AG04450 (cell line): ENCODE data around the gene DENND6B. TPM values are rescaled to one million over a fixed set of nuclear protein-coding genes. Genes with fewer than 3 reads are reported as not detected.

ENCODE experiments used
- CTCF ChIA-PET: fragments of 300-600, 350-600 bp; formaldehyde crosslinking; extraction: SDS; loops from one replicate; lab custom pipeline; 2022; ENCODE audit warnings: antibody characterized with exemption, inconsistent platforms; lab: Charles Lee
- POLR2A ChIA-PET: fragments of 350-600 bp; formaldehyde crosslinking; extraction: SDS; loops from one replicate; lab custom pipeline; 2021; ENCODE audit warnings: antibody characterized with exemption, inconsistent platforms; lab: Yijun Ruan, JAX
- DNase-seq: peaks from one replicate; pipeline ENCODE4 v3.0.0-alpha.2; 2011; ENCODE audit warnings: low read depth, low spot score
- H3K27ac ChIP-seq: one replicate; pipeline ENCODE4 v1.5.1; 2012; ENCODE audit warnings: low read depth, low read length, control low read depth
- H3K27me3 ChIP-seq: one replicate; pipeline ENCODE4 v1.6.0; 2012; ENCODE audit warnings: low read length; ENCODE audit not compliant: control insufficient read depth, insufficient read depth
- H3K4me3 ChIP-seq: 2 replicates; pipeline ENCODE4 v1.5.1; 2011; ENCODE audit warnings: mild to moderate bottlenecking, low read depth, low read length, control low read depth
- H3K9me3 ChIP-seq: 2 replicates; pipeline ENCODE4 v1.5.1; 2012; ENCODE audit warnings: low read length; ENCODE audit not compliant: control insufficient read depth, insufficient read depth
- CTCF ChIP-seq: IDR thresholded peaks from 2 replicates; pipeline ENCODE4 v1.5.1; 2011; ENCODE audit warnings: low read depth, low read length, control low read depth, inconsistent platforms
- polyA plus RNA-seq: library from polyadenylated mRNA; depleted of rRNA; stranded (reverse); fragments of >200 nt; gene quantifications from 2 replicates; pipeline ENCODE4 v1.2.3, GENCODE V29; 2011

DENND6B gene
- polyA plus RNA-seq, 1 experiment = 2.4 TPM

- CTCF ChIA-PET = no interaction called here
- no peak for TF ChIP-seq CTCF
- POLR2A ChIA-PET = no interaction called here
- H3K27ac ChIP-seq = no peak overlapping the region
- H3K27me3 ChIP-seq = no peaks in the 10 kb centered on the region
- no peak overlapping the region for H3K4me3 ChIP-seq
- no peak for DNase-seq
- H3K9me3 ChIP-seq = peaks cover 10% of the 10 kb centered on the region; the same call in 1 of the 2 replicates
Measured at GRCh38 chr22:50264946-50265669, 61.7 kb downstream of the DENND6B start.

- H3K4me3 ChIP-seq = no peak overlapping the region
- peaks cover 10% of the 10 kb centered on the region; the same call in 1 of the 2 replicates for H3K9me3 ChIP-seq
- ChIA-PET CTCF (interaction anchor here (0.9 kb wide), 1 partner anchor 78 kb away, joined by 4 read pairs; no protein-coding TSS in a partner anchor), POLR2A (interaction anchor here (0.5 kb wide), 1 partner anchor 287 kb away, joined by 3 read pairs; no protein-coding TSS in a partner anchor)
- TF ChIP-seq CTCF = no peak
- no peak overlapping the region for H3K27ac ChIP-seq
- H3K27me3 ChIP-seq = no peaks in the 10 kb centered on the region
- DNase-seq = no peak
Measured at GRCh38 chr22:50264104-50264745, 62.6 kb downstream of the DENND6B start.

- CTCF ChIA-PET = interaction anchor here (1.0 kb wide), 2 partner anchors 13 to 79 kb away, joined by 3 to 4 read pairs; no protein-coding TSS in a partner anchor
- Histone ChIP-seq H3K4me3 (no peak overlapping the region), H3K27me3 (no peaks in the 10 kb centered on the region), H3K9me3 (peaks cover 10% of the 10 kb centered on the region; the same call in 1 of the 2 replicates), H3K27ac (no peak overlapping the region)
- no peak for TF ChIP-seq CTCF
- POLR2A ChIA-PET = interaction anchor here (1.0 to 1.4 kb wide), 2 partner anchors 12 to 19 kb away, joined by 3 to 7 read pairs; partner anchors contain the start of genes HDAC10 and TUBGCP6
- DNase-seq = no peak
Measured at GRCh38 chr22:50262973-50263617, 63.7 kb downstream of the DENND6B start.

- H3K9me3 ChIP-seq = peaks cover 10% of the 10 kb centered on the region; the same call in 1 of the 2 replicates
- DNase-seq = no peak
- TF ChIP-seq CTCF = no peak
- no peak overlapping the region for H3K4me3 ChIP-seq
- H3K27me3 ChIP-seq = no peaks in the 10 kb centered on the region
- ChIA-PET POLR2A (interaction anchor here (1.0 to 1.4 kb wide), 2 partner anchors 11 to 18 kb away, joined by 3 to 7 read pairs; partner anchors contain the start of genes HDAC10 and TUBGCP6), CTCF (interaction anchor here (1.0 kb wide), 2 partner anchors 13 to 79 kb away, joined by 3 to 4 read pairs; no protein-coding TSS in a partner anchor)
- no peak overlapping the region for H3K27ac ChIP-seq
Measured at GRCh38 chr22:50262460-50262911, 64.3 kb downstream of the DENND6B start.
